Measurements from ENCODE around the gene GBP7.

DNA sequence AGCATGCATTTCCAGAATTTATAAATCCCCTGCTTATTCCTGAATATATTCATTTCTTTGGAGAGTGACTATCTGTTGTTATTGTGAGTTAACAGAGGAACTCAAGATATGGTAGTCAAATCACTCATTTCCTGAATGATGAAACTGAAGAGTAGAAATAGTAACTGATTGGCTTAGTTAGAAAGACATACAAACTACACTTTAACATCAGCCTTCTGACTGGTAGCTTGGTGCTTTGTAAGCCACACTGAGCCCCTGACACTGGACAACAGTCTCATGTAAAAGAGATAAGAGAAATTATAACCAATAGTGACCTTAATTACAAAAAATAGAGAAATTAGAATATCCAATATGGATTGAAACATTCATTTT, 4.8 kb downstream of the GBP7 start:
- TF ChIP-seq, protein P1, sequence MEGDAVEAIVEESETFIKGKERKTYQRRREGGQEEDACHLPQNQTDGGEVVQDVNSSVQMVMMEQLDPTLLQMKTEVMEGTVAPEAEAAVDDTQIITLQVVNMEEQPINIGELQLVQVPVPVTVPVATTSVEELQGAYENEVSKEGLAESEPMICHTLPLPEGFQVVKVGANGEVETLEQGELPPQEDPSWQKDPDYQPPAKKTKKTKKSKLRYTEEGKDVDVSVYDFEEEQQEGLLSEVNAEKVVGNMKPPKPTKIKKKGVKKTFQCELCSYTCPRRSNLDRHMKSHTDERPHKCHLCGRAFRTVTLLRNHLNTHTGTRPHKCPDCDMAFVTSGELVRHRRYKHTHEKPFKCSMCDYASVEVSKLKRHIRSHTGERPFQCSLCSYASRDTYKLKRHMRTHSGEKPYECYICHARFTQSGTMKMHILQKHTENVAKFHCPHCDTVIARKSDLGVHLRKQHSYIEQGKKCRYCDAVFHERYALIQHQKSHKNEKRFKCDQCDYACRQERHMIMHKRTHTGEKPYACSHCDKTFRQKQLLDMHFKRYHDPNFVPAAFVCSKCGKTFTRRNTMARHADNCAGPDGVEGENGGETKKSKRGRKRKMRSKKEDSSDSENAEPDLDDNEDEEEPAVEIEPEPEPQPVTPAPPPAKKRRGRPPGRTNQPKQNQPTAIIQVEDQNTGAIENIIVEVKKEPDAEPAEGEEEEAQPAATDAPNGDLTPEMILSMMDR (conservative IDR thresholded peaks at IDR 0.05): no peak
- TF ChIP-seq EZH2 (IDR thresholded peaks at IDR 0.05; ENCODE audit: low read depth): no peak
